Stomach (tissue), 19 donors: ENCODE data around the gene BCAS2. TPM values are rescaled to one million over a fixed set of nuclear protein-coding genes. Genes with fewer than 3 reads are reported as not detected.

Source experiments
- DNase-seq, 2 donors: peaks; one replicate each; pipeline versions ENCODE4 v3.0.0 to v3.0.0-alpha.2; 2013 to 2019
- H3K27ac ChIP-seq, 5 donors: fragments of 200-600 bp in 4 of 5; sonication (generic) in 4 of 5; one replicate each; pipeline ENCODE4 v1.5.1; 2013 to 2019; ENCODE audit warnings: mild to moderate bottlenecking in 1 of 5, moderate library complexity in 1 of 5
- H3K27me3 ChIP-seq, 3 donors: fragments of 200-600 bp; sonication (generic); one replicate each; pipeline ENCODE4 v1.5.1; 2017 to 2019; ENCODE audit warnings: mixed run types in 1 of 3
- H3K36me3 ChIP-seq, 4 donors: fragments of 200-600 bp; sonication (generic); 1 replicate in 3 of 4; 2 replicates in 1 of 4; pipeline ENCODE4 v1.5.1; 2016 to 2019
- H3K4me1 ChIP-seq, 4 donors: fragments of 200-600 bp; sonication (generic); one replicate each; pipeline ENCODE4 v1.5.1; 2016 to 2019
- H3K4me3 ChIP-seq, 4 donors: fragments of 200-600 bp; sonication (generic) in 3 of 4; one replicate each; pipeline ENCODE4 v1.5.1; 2016 to 2019; ENCODE audit warnings: mild to moderate bottlenecking in 1 of 4
- H3K9me3 ChIP-seq, 4 donors: fragments of 200-600 bp; sonication (generic); one replicate each; pipeline ENCODE4 v1.5.1; 2016 to 2019
- CTCF ChIP-seq, 7 experiments: fragments of 450-650 bp in 4 of 7; fragments of 200-600 bp in 3 of 7; sonication (generic) in 3 of 7; IDR thresholded peaks; one replicate each; pipeline ENCODE4 v1.5.1; 2016 to 2019; ENCODE audit warnings: antibody characterized with exemption in 7 of 7, control low read depth in 2 of 7, mild to moderate bottlenecking in 1 of 7
- EP300 ChIP-seq: sonication (generic); formaldehyde crosslinking; IDR thresholded peaks from one replicate; pipeline ENCODE4 v1.6.1; 2017; ENCODE audit warnings: antibody characterized with exemption
- POLR2A ChIP-seq, 4 donors: fragments of 450-650 bp; IDR thresholded peaks; one replicate each; pipeline ENCODE4 v1.6.1; 2016; ENCODE audit warnings: antibody characterized with exemption in 4 of 4, control low read depth in 2 of 4, mild to moderate bottlenecking in 1 of 4, moderate library complexity in 1 of 4
- POLR2AphosphoS5 ChIP-seq, 3 donors: sonication (generic); formaldehyde crosslinking; IDR thresholded peaks; one replicate each; pipeline ENCODE4 v1.6.1; 2016; ENCODE audit warnings: antibody characterized with exemption in 3 of 3
- WGBS, 5 donors: extraction: QIAGEN DNeasy Blood & Tissue Kit in 3 of 5; methylation state at CpG; one replicate each; pipeline versions ENCODE4 v1.1.5 to v1.1.7; 2013 to 2018; 5-methylcytosine and 5-hydroxymethylcytosine counted together
- intact Hi-C: fragments of 100-400 bp; cut with DNase I; formaldehyde crosslinking; loops from one replicate; pipeline ENCODE4 v1.15.1; 2023; ENCODE audit warnings: low total_unique reads
- long read RNA-seq, 10 donors: transcript quantifications; one replicate each; lab custom pipeline, GENCODE V29; 2026
- polyA plus RNA-seq, 3 donors: library from polyadenylated mRNA; stranded (reverse); fragments of 200-250 nt; gene quantifications; one replicate each; pipeline ENCODE4 v1.2.3, GENCODE V29; 2013
- total RNA-seq, 5 donors: library from RNA; depleted of rRNA; stranded (reverse); fragments of >200 nt; gene quantifications; one replicate each; pipeline versions ENCODE4 v1.1.0 to v1.2.3, GENCODE V29; 2014 to 2016
- donor health status: healthy with polysubstance abuse.
- donor health status: Bipolar disorder and iron deficiency.
- donor health status: healthy.

Gene BCAS2
- total RNA-seq (10 to 100 TPM in 3 of 5 donors, 1 to 10 TPM in 2; 4.3 to 54.8 (median 24.2) TPM), polyA plus RNA-seq (10 to 100 TPM; 34.4 to 43.7 (median 35.4) TPM)
- long read RNA-seq, donor 1, transcript BCAS2-201 (7 exons, 1,299 nt) = major isoform, 7 of 8 reads
- long read RNA-seq, donor 1, partial matches to known transcripts = 0 of 8 reads
- long read RNA-seq, donor 1, other reads (novel, unspliced or antisense) = 0 of 8 reads
- long read RNA-seq, donor 2, transcript BCAS2-201 (7 exons, 1,299 nt) = major isoform, 10 of 11 reads
- long read RNA-seq, donor 2, partial matches to known transcripts = 0 of 11 reads
- long read RNA-seq, donor 2, other reads (novel, unspliced or antisense) = 0 of 11 reads
- long read RNA-seq, donor 3, transcript BCAS2-201 (7 exons, 1,299 nt) = major isoform, 8 of 8 reads
- long read RNA-seq, donor 3, partial matches to known transcripts = 0 of 8 reads
- long read RNA-seq, donor 3, other reads (novel, unspliced or antisense) = 0 of 8 reads
- long read RNA-seq, donor 4, partial matches to known transcripts = 0 of 2 reads
- long read RNA-seq, donor 4, other reads (novel, unspliced or antisense) = 0 of 2 reads
- long read RNA-seq, donor 5, transcript BCAS2-201 (7 exons, 1,299 nt) = major isoform, 17 of 18 reads
- long read RNA-seq, donor 5, partial matches to known transcripts = 0 of 18 reads
- long read RNA-seq, donor 5, other reads (novel, unspliced or antisense) = 0 of 18 reads
- long read RNA-seq, donor 6 = 0 reads
- long read RNA-seq, donor 7, transcript BCAS2-201 (7 exons, 1,299 nt) = major isoform, 14 of 15 reads
- long read RNA-seq, donor 7, partial matches to known transcripts = 0 of 15 reads
- long read RNA-seq, donor 7, other reads (novel, unspliced or antisense) = 0 of 15 reads
- long read RNA-seq, donor 8, transcript BCAS2-201 (7 exons, 1,299 nt) = major isoform, 14 of 14 reads
- long read RNA-seq, donor 8, partial matches to known transcripts = 0 of 14 reads
- long read RNA-seq, donor 8, other reads (novel, unspliced or antisense) = 0 of 14 reads
- long read RNA-seq, donor 9, transcript BCAS2-201 (7 exons, 1,299 nt) = major isoform, 8 of 8 reads
- long read RNA-seq, donor 9, partial matches to known transcripts = 0 of 8 reads
- long read RNA-seq, donor 9, other reads (novel, unspliced or antisense) = 0 of 8 reads
- long read RNA-seq, donor 10, transcript BCAS2-201 (7 exons, 1,299 nt) = major isoform, 7 of 7 reads
- long read RNA-seq, donor 10, partial matches to known transcripts = 0 of 7 reads
- long read RNA-seq, donor 10, other reads (novel, unspliced or antisense) = 0 of 7 reads

GRCh38 chr1:114581335-114582287 lies at the start of gene BCAS2:
BCAS2 (minus strand) TSS chr1:114581615; CDS start chr1:114581591, 24 bp downstream.
- Histone ChIP-seq H3K36me3 (peaks cover 0 to 35% (median 32%) of the 10 kb centered on the region in 4 donors), H3K27me3 (no peaks in the 10 kb centered on the region), H3K27ac (peak within 1 kb of the TSS; percentile 85 to 97 (median 88)), H3K4me3 (peak within 1 kb of the TSS; percentile 49 to 65 (median 57)), H3K4me1 (peaks cover 19 to 48% (median 36%) of the 10 kb centered on the region in 4 donors), H3K9me3 (no peaks in the 10 kb centered on the region)
- DNase-seq = peak; percentile 98 to 100
- WGBS, 5 donors = 5 to 10% (median 6%) methylated on average over 34 to 40 of the region's 40 CpGs
- no peak for TF ChIP-seq CTCF (IDR thresholded peaks at IDR 0.05)
- peak; percentile 67 for TF ChIP-seq EP300
- TF ChIP-seq POLR2A (IDR thresholded peaks at IDR 0.05) = peak in 2 of 4 donors; percentile 78 to 96
- TF ChIP-seq POLR2AphosphoS5 (IDR thresholded peaks at IDR 0.05) = peak; percentile 96 to 98 (median 98)
- intact Hi-C loops = no loop called here

- H3K27ac ChIP-seq = no peak overlapping the region
- no peak overlapping the region for H3K4me3 ChIP-seq
- H3K9me3 ChIP-seq = no peaks in the 10 kb centered on the region
- intact Hi-C loops = no loop called here
- H3K4me1 ChIP-seq = no peaks in the 10 kb centered on the region
- H3K36me3 ChIP-seq = peaks cover 0 to 9% (median under 1%) of the 10 kb centered on the region in 4 donors
- H3K27me3 ChIP-seq = no peaks in the 10 kb centered on the region
- TF ChIP-seq POLR2AphosphoS5 (IDR thresholded peaks at IDR 0.05) = no peak
- TF ChIP-seq EP300 = no peak
- TF ChIP-seq CTCF (IDR thresholded peaks at IDR 0.05) = no peak
- 30 to 66% (median 36%) methylated on average over 2 of the region's 2 CpGs for WGBS, 5 donors
- no peak for DNase-seq
Observed at GRCh38 chr1:114627107-114627506, 45.7 kb upstream of the BCAS2 start.

GRCh38 chr1:114623364-114623763 lies 41.9 kb upstream of the BCAS2 start:
- 94 to 95% (median 94%) methylated on average over 5 of the region's 5 CpGs for WGBS, 5 donors
- no peaks in the 10 kb centered on the region for H3K4me1 ChIP-seq
- intact Hi-C loops = no loop called here

More at GRCh38 chr1:114623364-114623763, 41.9 kb upstream of the BCAS2 start:
- DNase-seq = no peak
- H3K27ac ChIP-seq = no peak overlapping the region
- H3K4me3 ChIP-seq = no peak overlapping the region
- no peaks in the 10 kb centered on the region for H3K27me3 ChIP-seq
- TF ChIP-seq POLR2AphosphoS5 (IDR thresholded peaks at IDR 0.05) = no peak
- no peak for TF ChIP-seq POLR2A (IDR thresholded peaks at IDR 0.05)
- TF ChIP-seq EP300 = no peak
- TF ChIP-seq CTCF (IDR thresholded peaks at IDR 0.05) = no peak
- no peaks in the 10 kb centered on the region for H3K9me3 ChIP-seq
- H3K36me3 ChIP-seq = peaks cover 0 to 18% (median 3%) of the 10 kb centered on the region in 4 donors
